OCI-LY7 (cell line): Measurements from ENCODE around the gene WSB1. TPM values are rescaled to one million over a fixed set of nuclear protein-coding genes. Genes with fewer than 3 reads are reported as not detected.

Experiments
- BruUV-seq: library from RNA; stranded (reverse); fragments of 400-500 nt; replicated peaks from 2 replicates; lab custom pipeline; 2021; lab: Mats Ljungman, UMichigan
- CTCF ChIA-PET: fragments of 300-600 bp; sonication (Branson Sonifier 250); formaldehyde crosslinking; loops from one replicate; lab custom pipeline; 2022; ENCODE audit warnings: antibody characterized with exemption; ENCODE audit not compliant: unreplicated experiment; lab: Charles Lee
- POLR2A ChIA-PET: fragments of 300-600 bp; sonication (Branson Sonifier 250); formaldehyde crosslinking; loops from one replicate; lab custom pipeline; 2022; ENCODE audit warnings: antibody characterized with exemption; lab: Charles Lee
- DNase-seq: peaks from one replicate; pipeline ENCODE4 v3.0.0-alpha.2; 2015; ENCODE audit warnings: low spot score
- H2AFZ ChIP-seq: fragments of 200-600 bp; sonication (generic), shearing (Covaris generic); 2 replicates; pipeline ENCODE4 v1.6.1; 2014; ENCODE audit warnings: mild to moderate bottlenecking, antibody characterized with exemption, low read length, moderate library complexity
- H3K27ac ChIP-seq: fragments of 200-600 bp; sonication (generic); 2 replicates; pipeline ENCODE4 v1.5.1; 2014; ENCODE audit warnings: mixed run types, low read depth, mild to moderate bottlenecking, moderate library complexity, low read length, inconsistent platforms; ENCODE audit not compliant: poor library complexity, severe bottlenecking
- H3K36me3 ChIP-seq: fragments of 200-600 bp; sonication (generic); 2 replicates; pipeline ENCODE4 v1.6.1; 2014; ENCODE audit warnings: mild to moderate bottlenecking, antibody characterized with exemption, low read length, moderate library complexity, mixed read lengths; ENCODE audit not compliant: insufficient read depth
- H3K4me1 ChIP-seq: fragments of 200-600 bp; sonication (generic); 2 replicates; pipeline ENCODE4 v1.5.1; 2014; ENCODE audit warnings: mild to moderate bottlenecking, low read length; ENCODE audit not compliant: insufficient read depth, poor library complexity, severe bottlenecking
- H3K4me2 ChIP-seq: fragments of 200-600 bp; sonication (generic); 2 replicates; pipeline ENCODE4 v1.6.1; 2014; ENCODE audit warnings: mild to moderate bottlenecking, low read length
- H3K4me3 ChIP-seq: fragments of 200-600 bp; sonication (generic); 2 replicates; pipeline ENCODE4 v1.5.1; 2014; ENCODE audit warnings: mild to moderate bottlenecking, low read depth, low read length; ENCODE audit not compliant: poor library complexity, severe bottlenecking
- H3K79me2 ChIP-seq: fragments of 200-600 bp; sonication (generic); 2 replicates; pipeline ENCODE4 v1.6.1; 2016; ENCODE audit warnings: low read depth, mild to moderate bottlenecking, low read length, moderate library complexity, mixed read lengths; ENCODE audit not compliant: insufficient read depth
- H3K9me2 ChIP-seq: fragments of 200-600 bp; sonication (generic); 2 replicates; pipeline ENCODE4 v1.6.1; 2016; ENCODE audit warnings: mild to moderate bottlenecking, low read length, mixed read lengths; ENCODE audit not compliant: insufficient read depth
- H3K9me3 ChIP-seq: fragments of 200-600 bp; sonication (generic); 2 replicates; pipeline ENCODE4 v1.6.1; 2014; ENCODE audit warnings: mild to moderate bottlenecking, mixed run types, low read length, mixed read lengths
- H4K20me1 ChIP-seq: fragments of 200-600 bp; sonication (generic); 2 replicates; pipeline ENCODE4 v1.6.1; 2014; ENCODE audit warnings: mild to moderate bottlenecking, antibody characterized with exemption, low read length, moderate library complexity, mixed read lengths; ENCODE audit not compliant: insufficient read depth
- CTCF ChIP-seq: fragments of 200-600 bp; sonication (generic); conservative IDR thresholded peaks from 2 replicates; pipeline ENCODE4 v1.5.1; 2014; ENCODE audit warnings: mild to moderate bottlenecking, antibody characterized with exemption, low read length, moderate library complexity, mixed read lengths
- EZH2phosphoT487 ChIP-seq: fragments of 200-600 bp; sonication (generic); IDR thresholded peaks from 2 replicates; pipeline ENCODE4 v1.6.1; 2018; ENCODE audit warnings: low read depth, borderline replicate concordance, mild to moderate bottlenecking, mixed run types, antibody characterized with exemption, low read length, moderate library complexity, mixed read lengths
- intact Hi-C: fragments of 100-400 bp; cut with micrococcal nuclease; formaldehyde crosslinking; loops from one replicate; pipeline ENCODE4 v1.10.0; 2022; ENCODE audit not compliant: unreplicated experiment
- total RNA-seq, 2 experiments: library from RNA; depleted of rRNA in 1 of 2; stranded (reverse); fragments of >200 nt in 1 of 2; shearing (Covaris generic) in 1 of 2; gene quantifications; 2 replicates each; pipeline ENCODE4 v1.2.3, GENCODE V29; 2014 to 2022

WSB1 gene
- total RNA-seq, 2 experiments from 2014 or later: 115 to 118 TPM

- Histone ChIP-seq H3K4me3 (no peak overlapping the region), H3K79me2 (no peaks in the 10 kb centered on the region), H3K4me2 (no peak overlapping the region), H3K9me3 (no peaks in the 10 kb centered on the region), H3K36me3 (no peaks in the 10 kb centered on the region), H3K9me2 (no peaks in the 10 kb centered on the region), H2AFZ (no peak overlapping the region), H4K20me1 (no peaks in the 10 kb centered on the region), H3K27ac (no peak overlapping the region), H3K4me1 (peaks cover 16% of the 10 kb centered on the region)
- CTCF ChIA-PET: no interaction called here
- TF ChIP-seq EZH2phosphoT487 (no peak), CTCF (no peak)
- no peak for DNase-seq
- intact Hi-C loops: no loop called here
- POLR2A ChIA-PET: no interaction called here
- no TSS peak for BruUV-seq
Measured at GRCh38 chr17:27280527-27280926, 13.4 kb upstream of the WSB1 start.

GRCh38 chr17:27281438-27281837 lies 12.5 kb upstream of the WSB1 start:
- Histone ChIP-seq H3K27ac (no peak overlapping the region), H4K20me1 (no peaks in the 10 kb centered on the region), H3K36me3 (no peaks in the 10 kb centered on the region), H3K9me2 (no peaks in the 10 kb centered on the region), H3K4me3 (no peak overlapping the region), H3K4me2 (peak overlapping the region; percentile 30; the same call in 1 of the 2 replicates), H3K9me3 (no peaks in the 10 kb centered on the region), H3K4me1 (peaks cover 16% of the 10 kb centered on the region), H2AFZ (0 out of 2 replicates have a peak overlapping the region, but pooled peaks have one; percentile 49), H3K79me2 (no peaks in the 10 kb centered on the region)
- DNase-seq: no peak
- intact Hi-C loops: no loop called here
- POLR2A ChIA-PET: interaction anchor here (0.7 kb wide), 1 partner anchor 12 kb away, joined by 3 read pairs; the partner anchor contains the start of gene WSB1
- BruUV-seq: no TSS peak
- CTCF ChIA-PET: interaction anchor here (1.4 kb wide), 1 partner anchor 9 kb away, joined by 11 read pairs; no protein-coding TSS in a partner anchor
- TF ChIP-seq EZH2phosphoT487: no peak
- TF ChIP-seq CTCF: no peak

- Histone ChIP-seq H4K20me1 (no peaks in the 10 kb centered on the region), H3K9me2 (no peaks in the 10 kb centered on the region), H3K36me3 (no peaks in the 10 kb centered on the region), H3K4me3 (no peak overlapping the region), H3K27ac (no peak overlapping the region), H3K9me3 (no peaks in the 10 kb centered on the region), H2AFZ (0 out of 2 replicates have a peak overlapping the region, but pooled peaks have one; percentile 49), H3K4me1 (peaks cover 16% of the 10 kb centered on the region), H3K4me2 (peak overlapping the region; percentile 30), H3K79me2 (no peaks in the 10 kb centered on the region)
- no TSS peak for BruUV-seq
- CTCF ChIA-PET: interaction anchor here (1.4 kb wide), 1 partner anchor 9 kb away, joined by 11 read pairs; no protein-coding TSS in a partner anchor
- TF ChIP-seq CTCF: no peak
- no peak for TF ChIP-seq EZH2phosphoT487
- POLR2A ChIA-PET: interaction anchor here (0.6 to 0.8 kb wide), 2 partner anchors 12 to 53 kb away, joined by 3 to 7 read pairs; no protein-coding TSS in a partner anchor
- DNase-seq: peak; percentile 21
- intact Hi-C loops: no loop called here
Measured at GRCh38 chr17:27282054-27282551, 11.8 kb upstream of the WSB1 start.
